H1 (cell line): Measurements from ENCODE around the gene SRRM3. TPM values are rescaled to one million over a fixed set of nuclear protein-coding genes. Genes with fewer than 3 reads are reported as not detected.
"Not testable (repeated sequence)": the region's sequence is repeated elsewhere in the genome, so short reads cannot be mapped to it uniquely, and the experiment has no call there.

Source experiments
- CTCF ChIA-PET: fragments of 300-600 bp; sonication (Branson Sonifier 250); formaldehyde crosslinking; loops from one replicate; lab custom pipeline; 2021; ENCODE audit not compliant: partially characterized antibody; lab: Charles Lee
- POLR2A ChIA-PET: fragments of 300-600 bp; sonication (Branson Sonifier 250); formaldehyde crosslinking; loops from one replicate; lab custom pipeline; 2021; ENCODE audit warnings: inconsistent platforms; ENCODE audit not compliant: partially characterized antibody; lab: Charles Lee
- DNase-seq, 2 experiments: peaks; one replicate each; pipeline versions ENCODE4 v3.0.0 to v3.0.0-alpha.2; 2010 to 2022; ENCODE audit warnings: low spot score in 2 of 2, low read depth in 1 of 2, mixed read lengths in 1 of 2
- FAIRE-seq: peaks from 2 replicates; lab custom pipeline; 2011; peaks lifted over from hg19 to GRCh38; lab: Jason Lieb, UNC
- H2AFZ ChIP-seq: 2 replicates; pipeline ENCODE4 v1.8.1; 2012; ENCODE audit warnings: low read length, inconsistent platforms
- H2AK5ac ChIP-seq: 2 replicates; pipeline ENCODE4 v1.6.1; 2013; ENCODE audit warnings: low read depth, low read length
- H2BK120ac ChIP-seq: replicated peaks from 2 replicates; pipeline ENCODE3; 2013; ENCODE audit warnings: low read depth, low read length, inconsistent platforms
- H2BK12ac ChIP-seq: 2 replicates; pipeline ENCODE4 v1.6.1; 2013; ENCODE audit warnings: low read depth, low read length
- H2BK15ac ChIP-seq: 2 replicates; pipeline ENCODE4 v1.6.1; 2013; ENCODE audit warnings: low read length
- H2BK20ac ChIP-seq: 2 replicates; pipeline ENCODE4 v1.6.1; 2013; ENCODE audit warnings: low read length
- H2BK5ac ChIP-seq: 2 replicates; pipeline ENCODE4 v1.6.1; 2013; ENCODE audit warnings: low read depth, low read length
- H3K14ac ChIP-seq: 2 replicates; pipeline ENCODE4 v1.6.1; 2013; ENCODE audit warnings: inconsistent platforms; ENCODE audit not compliant: insufficient read length
- H3K18ac ChIP-seq: 2 replicates; pipeline ENCODE4 v1.6.1; 2013; ENCODE audit warnings: low read length; ENCODE audit errors: extremely low read depth
- H3K23ac ChIP-seq: 2 replicates; pipeline ENCODE4 v1.6.1; 2013; ENCODE audit warnings: inconsistent platforms; ENCODE audit not compliant: insufficient read length
- H3K23me2 ChIP-seq: 2 replicates; pipeline ENCODE4 v1.6.1; 2013; ENCODE audit warnings: low read depth, low read length
- H3K27ac ChIP-seq: 2 replicates; pipeline ENCODE4 v1.6.1; 2011; ENCODE audit warnings: low read depth, low read length, inconsistent platforms
- H3K27me3 ChIP-seq, 4 experiments: replicated peaks in 1 of 4; 1 replicate in 1 of 4; 2 replicates in 3 of 4; pipeline versions ENCODE4 v1.6.1 to v1.8.1; 2011 to 2013; ENCODE audit warnings: low read length in 3 of 4, mild to moderate bottlenecking in 3 of 4, inconsistent platforms in 2 of 4, mixed read lengths in 2 of 4, moderate library complexity in 1 of 4; ENCODE audit not compliant: control insufficient read depth in 3 of 4, insufficient read depth in 3 of 4; ENCODE audit errors: extremely low read depth in 1 of 4
- H3K36me3 ChIP-seq, 4 experiments: 2 replicates each; pipeline versions ENCODE4 v1.6.1 to v1.8.1; 2011 to 2013; ENCODE audit warnings: mild to moderate bottlenecking in 4 of 4, low read length in 3 of 4, moderate library complexity in 2 of 4, control low read depth in 1 of 4, inconsistent platforms in 1 of 4; ENCODE audit not compliant: insufficient read depth in 4 of 4, control insufficient read depth in 2 of 4
- H3K4ac ChIP-seq: replicated peaks from 2 replicates; pipeline ENCODE3; 2013; ENCODE audit warnings: low read length, low read depth, mixed read lengths, inconsistent platforms; ENCODE audit not compliant: insufficient read length
- H3K4me1 ChIP-seq, 4 experiments: replicated peaks in 1 of 4; 1 replicate in 1 of 4; 2 replicates in 3 of 4; pipeline versions ENCODE4 v1.6.1 to v1.8.1; 2011 to 2013; ENCODE audit warnings: low read length in 3 of 4, inconsistent platforms in 2 of 4, mixed read lengths in 1 of 4; ENCODE audit not compliant: insufficient read depth in 4 of 4, control insufficient read depth in 3 of 4
- H3K4me2 ChIP-seq, 2 experiments: 2 replicates each; pipeline versions ENCODE4 v1.6.1 to v1.8.1; 2011 to 2013; ENCODE audit warnings: low read depth in 2 of 2, low read length in 2 of 2, control low read depth in 1 of 2, inconsistent platforms in 1 of 2, mild to moderate bottlenecking in 1 of 2; ENCODE audit not compliant: insufficient read depth in 1 of 2
- H3K4me3 ChIP-seq, 4 experiments: fragments of 200-600, 300-600 bp in 1 of 4; sonication (generic), shearing (Covaris generic), sonication (Bioruptor Twin) in 1 of 4; 2 replicates each; pipeline versions ENCODE4 v1.5.1 to v1.8.1; 2011 to 2016; ENCODE audit warnings: low read length in 4 of 4, low read depth in 3 of 4, control low read depth in 2 of 4, inconsistent platforms in 2 of 4, mild to moderate bottlenecking in 2 of 4, mixed read lengths in 1 of 4, moderate library complexity in 1 of 4; ENCODE audit not compliant: insufficient read depth in 2 of 4; ENCODE audit errors: extremely low read depth in 1 of 4
- H3K56ac ChIP-seq: replicated peaks from 2 replicates; pipeline ENCODE3; 2013; ENCODE audit warnings: low read depth, mild to moderate bottlenecking, mixed read lengths, low read length, inconsistent platforms; ENCODE audit not compliant: insufficient read length
- H3K79me1 ChIP-seq: 2 replicates; pipeline ENCODE4 v1.6.1; 2013; ENCODE audit warnings: low read depth, low read length, control low read depth
- H3K79me2 ChIP-seq, 2 experiments: 2 replicates each; pipeline versions ENCODE4 v1.6.1 to v1.8.1; 2012 to 2013; ENCODE audit warnings: low read length in 2 of 2, mild to moderate bottlenecking in 2 of 2, inconsistent platforms in 1 of 2; ENCODE audit not compliant: insufficient read depth in 2 of 2, control insufficient read depth in 1 of 2
- H3K9ac ChIP-seq, 4 experiments: replicated peaks in 1 of 4; 1 replicate in 1 of 4; 2 replicates in 3 of 4; pipeline versions ENCODE4 v1.6.1 to v1.8.1; 2011 to 2013; ENCODE audit warnings: low read depth in 3 of 4, low read length in 3 of 4, control low read depth in 2 of 4, mild to moderate bottlenecking in 2 of 4, moderate library complexity in 2 of 4, inconsistent platforms in 1 of 4; ENCODE audit errors: extremely low read depth in 1 of 4
- H3K9me3 ChIP-seq, 2 experiments: 2 replicates each; pipeline versions ENCODE4 v1.6.1 to v1.8.1; 2012 to 2013; ENCODE audit warnings: mild to moderate bottlenecking in 2 of 2, moderate library complexity in 2 of 2, control low read depth in 1 of 2, inconsistent platforms in 1 of 2, low read depth in 1 of 2, low read length in 1 of 2, mixed read lengths in 1 of 2; ENCODE audit not compliant: insufficient read depth in 2 of 2
- H4K20me1 ChIP-seq, 2 experiments: replicated peaks in 1 of 2; 2 replicates each; pipeline versions ENCODE3 to v1.8.1; 2011 to 2013; ENCODE audit warnings: inconsistent platforms in 2 of 2, low read length in 2 of 2, mild to moderate bottlenecking in 1 of 2; ENCODE audit not compliant: insufficient read depth in 2 of 2, control insufficient read depth in 1 of 2
- H4K5ac ChIP-seq: 2 replicates; pipeline ENCODE4 v1.6.1; 2013; ENCODE audit warnings: low read length, low read depth, mixed read lengths, inconsistent platforms; ENCODE audit not compliant: insufficient read length
- H4K8ac ChIP-seq: 2 replicates; pipeline ENCODE4 v1.8.0; 2013; ENCODE audit warnings: mild to moderate bottlenecking, moderate library complexity, low read length, inconsistent platforms; ENCODE audit not compliant: insufficient read depth; ENCODE audit errors: extremely low read depth
- H4K91ac ChIP-seq: replicated peaks from 2 replicates; pipeline ENCODE3; 2013; ENCODE audit warnings: low read length, mixed read lengths, inconsistent platforms; ENCODE audit not compliant: insufficient read length
- WGBS, 2 experiments: shearing (Covaris generic) in 1 of 2; methylation state at CpG; one replicate each; pipeline versions ENCODE4 v1.1.6 to v1.1.7; 2013 to 2015; ENCODE audit warnings: low lambda C conversion rate in 2 of 2, mixed read lengths in 2 of 2, inconsistent platforms in 1 of 2, low coverage in 1 of 2, missing lambda C conversion rate in 1 of 2; ENCODE audit not compliant: insufficient replicate concordance in 2 of 2, insufficient coverage in 1 of 2, insufficient read length in 1 of 2; ENCODE audit errors: extremely low coverage in 1 of 2, missing lambda C conversion rate in 1 of 2; 5-methylcytosine and 5-hydroxymethylcytosine counted together
- polyA plus RNA-seq, 7 experiments: library from polyadenylated mRNA; depleted of rRNA in 3 of 7; stranded (reverse) in 5 of 7; unstranded in 2 of 7; fragments of >200 nt in 5 of 7; fragments of 200-250 nt in 2 of 7; gene quantifications; 1 replicate in 5 of 7; 2 replicates in 1 of 7; 4 replicates in 1 of 7; pipeline versions ENCODE4 v1.2.1 to v1.2.3, GENCODE V29; 2011 to 2013; ENCODE audit warnings: missing spikeins in 2 of 7, mixed read lengths in 2 of 7
- total RNA-seq: library from RNA; stranded (reverse); fragmentation: NEBNext Ultra II Directional; extraction: Animal tissue kit (Norgen Biotek cat#: 25700); gene quantifications from 2 replicates; pipeline ENCODE4 v1.2.1, GENCODE V29; 2021

SRRM3 gene
- total and polyA plus RNA-seq, 2 of the 8 experiments (the other 6 are each of a cell fraction or from before 2014, with no cell fraction given) = 10.4 to 17.4 TPM

DNA sequence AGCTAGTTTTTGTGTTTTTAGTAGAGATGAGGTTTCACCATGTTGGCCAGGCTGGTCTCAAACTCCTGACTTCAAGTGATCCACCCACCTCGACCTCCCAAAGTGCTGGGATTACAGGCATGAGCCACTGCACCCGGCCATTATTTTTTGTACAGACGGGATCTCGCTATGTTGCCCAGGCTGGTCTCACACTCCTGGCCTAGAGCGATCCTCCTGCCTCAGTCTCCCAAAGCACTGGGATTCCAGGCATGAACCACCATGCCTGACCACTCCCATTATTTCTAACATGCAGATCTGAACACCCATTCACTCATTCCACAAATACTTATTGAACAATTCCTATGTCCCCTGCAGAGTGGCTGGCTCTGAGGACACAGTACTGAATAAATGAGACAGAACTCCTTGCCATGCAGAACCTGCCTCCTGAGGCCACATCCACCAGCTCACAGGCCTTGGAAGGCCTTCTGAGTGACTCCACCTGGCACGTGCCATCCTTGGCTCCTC is 89.2 kb downstream of the SRRM3 start:
- H3K9ac ChIP-seq, H2BK15ac ChIP-seq, H3K23ac ChIP-seq, H3K27me3 ChIP-seq, H3K4me3 ChIP-seq, H3K36me3 ChIP-seq, H3K23me2 ChIP-seq, H2AFZ ChIP-seq, FAIRE-seq, H4K5ac ChIP-seq, H4K8ac ChIP-seq, H3K56ac ChIP-seq, H3K14ac ChIP-seq, H3K79me1 ChIP-seq, H3K79me2 ChIP-seq, H2AK5ac ChIP-seq, H4K20me1 ChIP-seq, DNase-seq, H3K9me3 ChIP-seq: not testable (repeated sequence)
- peak overlapping the region; percentile 19; the same call in 1 of the 2 replicates for H3K27ac ChIP-seq
- H2BK20ac ChIP-seq = peak overlapping the region; percentile 97; the same call in 1 of the 2 replicates
- peak overlapping the region; percentile 92 for H4K91ac ChIP-seq
- peak overlapping the region; percentile 7 for H3K4ac ChIP-seq
- peak overlapping the region in 1 of 2 experiments; percentile 27; a peak in 1 of 4 replicates for H3K4me2 ChIP-seq
- POLR2A ChIA-PET = interaction anchor here (0.9 to 2.7 kb wide), 7 partner anchors 10 to 27 kb away, joined by 3 to 22 read pairs (median 6); no protein-coding TSS in a partner anchor
- WGBS, 2 experiments = 94% methylated on average over 6 of the region's 6 CpGs; no CpG with 5 or more reads in 1 of the 2 experiments
- peak overlapping the region; percentile 95 for H2BK12ac ChIP-seq
- H3K4me1 ChIP-seq = peaks cover 0 to 22% (median 11%) of the 10 kb centered on the region in 4 experiments; a peak in 6 of 7 replicates
- H2BK120ac ChIP-seq = peak overlapping the region; percentile 10
- H3K18ac ChIP-seq = peak overlapping the region; percentile 73
- CTCF ChIA-PET = interaction anchor here (0.7 to 19.4 kb wide), 22 partner anchors 9 to 209 kb away, joined by 3 to 426 read pairs (median 4); partner anchors contain the start of genes HSPB1 and SRRM3
- peak overlapping the region; percentile 72; the same call in 1 of the 2 replicates for H2BK5ac ChIP-seq
